Measurements from ENCODE around the gene SPOCD1.

SPOCD1 gene

GRCh38 chr1:31836638-31837037, 20.8 kb upstream of the SPOCD1 start:
- TF ChIP-seq CTCF (IDR thresholded peaks at IDR 0.05; ENCODE audit: insufficient read depth, low read length, poor library complexity, severe bottlenecking) = no peak
- H3K4me3 ChIP-seq (replicated peaks; ENCODE audit: low read depth, low read length) = no peak overlapping the region
- H3K36me3 ChIP-seq (ENCODE audit: control insufficient read depth, insufficient read depth, low read length) = no peaks in the 10 kb centered on the region

GRCh38 chr1:31835415-31835814, 19.6 kb upstream of the SPOCD1 start:
- no peak for TF ChIP-seq CTCF (IDR thresholded peaks at IDR 0.05; ENCODE audit: insufficient read depth, low read length, poor library complexity, severe bottlenecking)
- H3K27me3 ChIP-seq (replicated peaks; ENCODE audit: control insufficient read depth, insufficient read depth, low read length) = peaks cover 1% of the 10 kb centered on the region; the same call in 1 of the 2 replicates

More at GRCh38 chr1:31836638-31837037, 20.8 kb upstream of the SPOCD1 start:
- H3K27me3 ChIP-seq (replicated peaks; ENCODE audit: control insufficient read depth, insufficient read depth, low read length) = peaks cover 1% of the 10 kb centered on the region; the same call in 1 of the 2 replicates
- DNase-seq (ENCODE audit: extremely low read depth, insufficient read length) = no peak

GRCh38 chr1:31834501-31834900, 18.7 kb upstream of the SPOCD1 start:
- peak; percentile 42 for TF ChIP-seq CTCF (IDR thresholded peaks at IDR 0.05; ENCODE audit: insufficient read depth, low read length, poor library complexity, severe bottlenecking)

More at GRCh38 chr1:31835415-31835814, 19.6 kb upstream of the SPOCD1 start:
- no peak for DNase-seq (ENCODE audit: extremely low read depth, insufficient read length)
- H3K4me3 ChIP-seq (replicated peaks; ENCODE audit: low read depth, low read length) = no peak overlapping the region
- H3K36me3 ChIP-seq (ENCODE audit: control insufficient read depth, insufficient read depth, low read length) = no peaks in the 10 kb centered on the region

GRCh38 chr1:31831397-31832378, 15.9 kb upstream of the SPOCD1 start:
- no peaks in the 10 kb centered on the region for H3K36me3 ChIP-seq (ENCODE audit: control insufficient read depth, insufficient read depth, low read length)
- TF ChIP-seq CTCF (IDR thresholded peaks at IDR 0.05; ENCODE audit: insufficient read depth, low read length, poor library complexity, severe bottlenecking) = no peak
- no peak overlapping the region for H3K4me3 ChIP-seq (replicated peaks; ENCODE audit: low read depth, low read length)
- no peak for DNase-seq (ENCODE audit: extremely low read depth, insufficient read length)
- peaks cover 1% of the 10 kb centered on the region; the same call in 1 of the 2 replicates for H3K27me3 ChIP-seq (replicated peaks; ENCODE audit: control insufficient read depth, insufficient read depth, low read length)

More at GRCh38 chr1:31834501-31834900, 18.7 kb upstream of the SPOCD1 start:
- Histone ChIP-seq H3K36me3 (ENCODE audit: control insufficient read depth, insufficient read depth, low read length) (no peaks in the 10 kb centered on the region), H3K4me3 (replicated peaks; ENCODE audit: low read depth, low read length) (no peak overlapping the region), H3K27me3 (replicated peaks; ENCODE audit: control insufficient read depth, insufficient read depth, low read length) (peaks cover 1% of the 10 kb centered on the region; the same call in 1 of the 2 replicates)
- DNase-seq (ENCODE audit: extremely low read depth, insufficient read length) = no peak

- no peaks in the 10 kb centered on the region; the same call in 1 of the 2 replicates for H3K27me3 ChIP-seq (replicated peaks; ENCODE audit: control insufficient read depth, insufficient read depth, low read length)
Measured at GRCh38 chr1:31830511-31830910, 14.7 kb upstream of the SPOCD1 start.

More at GRCh38 chr1:31830511-31830910, 14.7 kb upstream of the SPOCD1 start:
- H3K36me3 ChIP-seq (ENCODE audit: control insufficient read depth, insufficient read depth, low read length) = no peaks in the 10 kb centered on the region
- no peak for TF ChIP-seq CTCF (IDR thresholded peaks at IDR 0.05; ENCODE audit: insufficient read depth, low read length, poor library complexity, severe bottlenecking)
- no peak overlapping the region for H3K4me3 ChIP-seq (replicated peaks; ENCODE audit: low read depth, low read length)
- DNase-seq (ENCODE audit: extremely low read depth, insufficient read length) = no peak

All from GM06990 (cell line).